HepG2 (cell line): ENCODE measurements around the gene IL6ST. TPM values are rescaled to one million over a fixed set of nuclear protein-coding genes. Genes with fewer than 3 reads are reported as not detected.

Experiments
- EHMT2 ChIP-seq: fragments of 200-600 bp; sonication (generic); IDR thresholded peaks from 2 replicates; pipeline ENCODE4 v1.7.0; 2017; ENCODE audit warnings: antibody characterized with exemption, low read depth, low read length, borderline replicate concordance
- HMGXB3 ChIP-seq: sonication (generic); formaldehyde crosslinking; IDR thresholded peaks from 2 replicates; pipeline ENCODE4 v1.4.0; 2020; ENCODE audit warnings: missing genetic modification reagents, borderline replicate concordance
- NRL ChIP-seq: sonication (generic); formaldehyde crosslinking; IDR thresholded peaks from 2 replicates; pipeline ENCODE4 v1.5.0; 2020; ENCODE audit warnings: missing genetic modification reagents, mild to moderate bottlenecking, moderate library complexity, borderline replicate concordance
- PAX8 ChIP-seq: sonication (generic); formaldehyde crosslinking; IDR thresholded peaks from 2 replicates; pipeline ENCODE4 v1.8.0; 2022; ENCODE audit warnings: mild to moderate bottlenecking, missing genetic modification reagents, borderline replicate concordance
- PRMT3 ChIP-seq: sonication (generic); formaldehyde crosslinking; IDR thresholded peaks from 2 replicates; pipeline ENCODE4 v1.8.1; 2022; ENCODE audit warnings: low read depth, mild to moderate bottlenecking, moderate library complexity, missing genetic modification reagents, borderline replicate concordance
- SAFB2 ChIP-seq: sonication (generic); formaldehyde crosslinking; IDR thresholded peaks from 2 replicates; pipeline ENCODE4 v1.5.1; 2020; ENCODE audit warnings: missing genetic modification reagents, low read depth, mild to moderate bottlenecking, borderline replicate concordance
- TBL1XR1 ChIP-seq: fragments of 150-350 bp; IDR thresholded peaks from 2 replicates; pipeline ENCODE4 v1.6.1; 2014; ENCODE audit warnings: borderline replicate concordance, low read length; ENCODE audit not compliant: partially characterized antibody
- TBX3 ChIP-seq: fragments of 450-650 bp; IDR thresholded peaks from 2 replicates; pipeline ENCODE4 v1.6.1; 2017; ENCODE audit warnings: antibody characterized with exemption, mild to moderate bottlenecking, inconsistent platforms, borderline replicate concordance
- TFDP1 ChIP-seq: IDR thresholded peaks from 2 replicates; pipeline ENCODE4 v1.6.1; 2016; ENCODE audit warnings: missing compliant biosample characterization, missing genetic modification reagents, borderline replicate concordance
- TMF1 ChIP-seq: sonication (generic); formaldehyde crosslinking; IDR thresholded peaks from 2 replicates; pipeline ENCODE4 v1.8.1; 2022; ENCODE audit warnings: low read depth, missing genetic modification reagents
- ZFP36L1 ChIP-seq: sonication (generic); formaldehyde crosslinking; IDR thresholded peaks from 2 replicates; pipeline ENCODE4 v1.8.0; 2022; ENCODE audit warnings: mild to moderate bottlenecking, missing genetic modification reagents, moderate library complexity
- ZNF18 ChIP-seq: sonication (generic); formaldehyde crosslinking; IDR thresholded peaks from 2 replicates; pipeline ENCODE4 v1.8.0; 2022; ENCODE audit warnings: mild to moderate bottlenecking, missing genetic modification reagents; ENCODE audit not compliant: insufficient replicate concordance
- ZNF280D ChIP-seq: sonication (generic); formaldehyde crosslinking; IDR thresholded peaks from 2 replicates; pipeline ENCODE4 v1.5.1; 2020; ENCODE audit warnings: mild to moderate bottlenecking, missing genetic modification reagents
- ZNF30 ChIP-seq: sonication (generic); formaldehyde crosslinking; IDR thresholded peaks from 2 replicates; pipeline ENCODE4 v1.5.0; 2020; ENCODE audit warnings: mild to moderate bottlenecking, missing genetic modification reagents
- ZNF382 ChIP-seq: sonication (generic); formaldehyde crosslinking; IDR thresholded peaks from 2 replicates; pipeline ENCODE4 v1.5.0; 2020; ENCODE audit warnings: missing genetic modification reagents, mild to moderate bottlenecking, borderline replicate concordance
- ZSCAN22 ChIP-seq: sonication (generic); formaldehyde crosslinking; IDR thresholded peaks from 2 replicates; pipeline ENCODE4 v1.4.0; 2020; ENCODE audit warnings: mild to moderate bottlenecking, missing genetic modification reagents
- polyA plus RNA-seq, 8 experiments: library from polyadenylated mRNA; depleted of rRNA in 3 of 8; stranded (reverse) in 7 of 8; unstranded in 1 of 8; fragments of >200 nt; fragmentation: Illumina TruSeq in 4 of 8; extraction: Trizol in 4 of 8; gene quantifications; 2 replicates each; pipeline versions ENCODE4 v1.2.1 to v1.2.3, GENCODE V29; 2011 to 2016; ENCODE audit warnings: low read depth in 4 of 8, missing spikeins in 1 of 8, mixed read lengths in 1 of 8; ENCODE audit not compliant: insufficient read depth in 1 of 8
- total RNA-seq, 5 experiments: library from RNA; depleted of rRNA; stranded (reverse); fragments of >200 nt; fragmentation: Illumina TruSeq; extraction: Trizol; gene quantifications; 2 replicates each; pipeline ENCODE4 v1.2.3, GENCODE V29; 2016; ENCODE audit warnings: low read depth in 1 of 5

The IL6ST gene
- total and polyA plus RNA-seq, 2 of the 13 experiments (the other 11 are each of a cell fraction or from before 2014, with no cell fraction given): 66.6 to 166 TPM

- TF ChIP-seq ZNF18 (CRISPR knock-in tag) (no peak), ZSCAN22 (CRISPR knock-in tag) (peak; percentile 37; the same call in 1 of the 2 replicates), ZFP36L1 (peak; percentile 55), SAFB2 (peak; percentile 85; the same call in 1 of the 2 replicates), NRL (CRISPR knock-in tag) (peak; percentile 79; the same call in 1 of the 2 replicates), ZNF30 (CRISPR knock-in tag) (no peak), ZNF382 (CRISPR knock-in tag) (no peak), PAX8 (peak; percentile 72; the same call in 1 of the 2 replicates), TMF1 (CRISPR knock-in tag) (no peak), ZNF280D (CRISPR knock-in tag) (no peak), TBL1XR1 (peak; percentile 36), PRMT3 (no peak; the same call in 1 of the 2 replicates), TFDP1 (CRISPR knock-in tag) (no peak; the same call in 1 of the 2 replicates), TBX3 (0 out of 2 replicates have a peak, but pooled peaks have one; percentile 8), HMGXB3 (CRISPR knock-in tag) (peak; percentile 50), EHMT2 (peak; percentile 36; the same call in 1 of the 2 replicates)
These were observed 493 bp upstream of the IL6ST start (continued) for GRCh38 chr5:55994998-55995914.
